Measurements from ENCODE around the gene PDE2A. TPM values are rescaled to one million over a fixed set of nuclear protein-coding genes. Genes with fewer than 3 reads are reported as not detected.

PDE2A gene
- total and polyA plus RNA-seq, 2 of the 4 experiments (the other 2 are of a cell fraction) = 0.02 TPM; not detected in 1

GRCh38 chr11:72649215-72649976 lies 24.8 kb downstream of the PDE2A start:
- H3K27ac ChIP-seq (ENCODE audit: insufficient read depth, low read length) = no peak overlapping the region
- in situ Hi-C loops (cut with MboI; ENCODE audit: low sequenced_read_pairs) = loop anchor here (10.0 kb wide), 2 partner anchors 65 to 175 kb away; no protein-coding TSS in a partner anchor
- no peak overlapping the region for H2AFZ ChIP-seq (replicated peaks; ENCODE audit: low read length, poor library complexity)
- H3K9ac ChIP-seq (ENCODE audit: low read depth, low read length) = no peak overlapping the region
- no peak overlapping the region for H3K4me3 ChIP-seq (ENCODE audit: insufficient read depth, low read depth, low read length)
- no peak overlapping the region for H3K18ac ChIP-seq (ENCODE audit: low read depth, low read length)
- no peak overlapping the region for H4K5ac ChIP-seq (ENCODE audit: low read depth, low read length)
- no peak overlapping the region for H4K8ac ChIP-seq (ENCODE audit: low read depth in 2 of 2, low read length in 2 of 2)
- no peaks in the 10 kb centered on the region for H4K20me1 ChIP-seq (ENCODE audit: insufficient read depth, low read length)
- H2AK5ac ChIP-seq (ENCODE audit: low read depth, low read length) = no peak overlapping the region
- no peak overlapping the region for H2BK15ac ChIP-seq (ENCODE audit: low read depth, low read length)
- no peak overlapping the region for H4K91ac ChIP-seq (ENCODE audit: insufficient read depth, low read depth, low read length)
- peaks cover 70% of the 10 kb centered on the region for H3K27me3 ChIP-seq (ENCODE audit: control insufficient read depth, insufficient read depth, low read length)
- H3K36me3 ChIP-seq (ENCODE audit: control insufficient read depth, insufficient read depth, low read length) = no peaks in the 10 kb centered on the region
- BruUV-seq (replicated peaks) = no TSS peak
- H3K4ac ChIP-seq (ENCODE audit: low read depth, low read length) = no peak overlapping the region
- intact Hi-C loops (cut with micrococcal nuclease) = no loop called here
- no peaks in the 10 kb centered on the region for H3K9me3 ChIP-seq (ENCODE audit: control insufficient read depth, insufficient read depth, low read length)
- TF ChIP-seq RFX5 (IDR thresholded peaks at IDR 0.05; ENCODE audit: low read depth, low read length) (no peak), RCOR1 (IDR thresholded peaks at IDR 0.05; ENCODE audit: insufficient replicate concordance, low read length) (no peak), CHD1 (IDR thresholded peaks at IDR 0.05; ENCODE audit: low read depth, low read length) (no peak), MXI1 (IDR thresholded peaks at IDR 0.05; ENCODE audit: borderline replicate concordance, low read depth, low read length) (no peak), NFE2L2 (IDR thresholded peaks at IDR 0.05; ENCODE audit: low read depth, low read length) (no peak), BHLHE40 (IDR thresholded peaks at IDR 0.05; ENCODE audit: low read depth, low read length) (no peak), ELK1 (IDR thresholded peaks at IDR 0.05; ENCODE audit: borderline replicate concordance, low read depth, low read length) (no peak), CEBPB (IDR thresholded peaks at IDR 0.05; ENCODE audit: low read depth, low read length) (no peak), FOS (IDR thresholded peaks at IDR 0.05; ENCODE audit: low read depth, low read length) (no peak), SMC3 (IDR thresholded peaks at IDR 0.05; ENCODE audit: low read depth, low read length) (no peak), RAD21 (IDR thresholded peaks at IDR 0.05; ENCODE audit: low read length) (no peak), MAZ (IDR thresholded peaks at IDR 0.05; ENCODE audit: borderline replicate concordance, low read depth, low read length) (no peak), CTCF (conservative IDR thresholded peaks at IDR 0.05; ENCODE audit: low read depth, low read length) (no peak), MAFK (IDR thresholded peaks at IDR 0.05; ENCODE audit: low read depth, low read length) (no peak), POLR2A (IDR thresholded peaks at IDR 0.05; ENCODE audit: low read depth, low read length) (no peak)
- TF ChIP-seq, protein P1, sequence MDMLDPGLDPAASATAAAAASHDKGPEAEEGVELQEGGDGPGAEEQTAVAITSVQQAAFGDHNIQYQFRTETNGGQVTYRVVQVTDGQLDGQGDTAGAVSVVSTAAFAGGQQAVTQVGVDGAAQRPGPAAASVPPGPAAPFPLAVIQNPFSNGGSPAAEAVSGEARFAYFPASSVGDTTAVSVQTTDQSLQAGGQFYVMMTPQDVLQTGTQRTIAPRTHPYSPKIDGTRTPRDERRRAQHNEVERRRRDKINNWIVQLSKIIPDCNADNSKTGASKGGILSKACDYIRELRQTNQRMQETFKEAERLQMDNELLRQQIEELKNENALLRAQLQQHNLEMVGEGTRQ (IDR thresholded peaks at IDR 0.05; ENCODE audit: low read depth, low read length) = no peak
- H2AK9ac ChIP-seq (replicated peaks; ENCODE audit: low read depth, low read length, poor library complexity) = no peak overlapping the region
- H3K23ac ChIP-seq (ENCODE audit: low read depth, low read length) = no peak overlapping the region
- no peaks in the 10 kb centered on the region for H3K4me1 ChIP-seq (ENCODE audit: control insufficient read depth, insufficient read depth, low read length)
- DNase-seq (no peak), ATAC-seq (ENCODE audit: low read depth) (no peak)
- CTCF ChIA-PET = no interaction called here
- H2BK5ac ChIP-seq (ENCODE audit: low read depth, low read length, poor library complexity, severe bottlenecking) = no peak overlapping the region
- no peak overlapping the region for H2BK120ac ChIP-seq (ENCODE audit: low read depth, low read length)
- WGBS, 2 experiments (ENCODE audit: extremely low coverage in 2 of 2, insufficient read length in 1 of 2) = 33% methylated on average over 1 of the region's 5 CpGs; no CpG with 5 or more reads in 1 of the 2 experiments
- H3K4me2 ChIP-seq (ENCODE audit: low read depth, low read length) = no peak overlapping the region
- dilution Hi-C loops (cut with HindIII; ENCODE audit: low sequenced_read_pairs, unreplicated experiment) = no loop called here
- H3K14ac ChIP-seq (replicated peaks; ENCODE audit: low read depth, low read length) = no peak overlapping the region
- no peak overlapping the region for H3K56ac ChIP-seq (ENCODE audit: extremely low read depth, insufficient read depth, low read length)
- POLR2A ChIA-PET (ENCODE audit: unreplicated experiment) = no interaction called here
- H2BK20ac ChIP-seq (ENCODE audit: low read depth, low read length) = no peak overlapping the region
- H3K79me1 ChIP-seq (ENCODE audit: low read depth in 1 of 2, low read length in 2 of 2) = no peaks in the 10 kb centered on the region
- no peaks in the 10 kb centered on the region for H3K9me1 ChIP-seq (ENCODE audit: insufficient read depth, low read length)

Measured in IMR-90 (cell line).